Mucosa of rectum (tissue), 2 donors: ENCODE results near the gene SH3TC1.

Experiments used
- H3K27ac ChIP-seq, 2 donors: one replicate each; pipeline ENCODE4 v1.7.0; 2013; ENCODE audit warnings: inconsistent platforms in 2 of 2, low read depth in 2 of 2, low read length in 2 of 2
- H3K27me3 ChIP-seq, 2 donors: one replicate each; pipeline ENCODE4 v1.7.0; 2013; ENCODE audit warnings: low read length in 2 of 2; ENCODE audit not compliant: control insufficient read depth in 2 of 2, insufficient read depth in 2 of 2
- H3K36me3 ChIP-seq, 2 donors: one replicate each; pipeline ENCODE4 v1.7.0; 2013; ENCODE audit warnings: low read length in 2 of 2; ENCODE audit not compliant: control insufficient read depth in 2 of 2, insufficient read depth in 2 of 2
- H3K4me1 ChIP-seq, 2 donors: one replicate each; pipeline ENCODE4 v1.7.0; 2013; ENCODE audit warnings: low read length in 2 of 2, mild to moderate bottlenecking in 1 of 2; ENCODE audit not compliant: control insufficient read depth in 2 of 2, insufficient read depth in 2 of 2
- H3K4me3 ChIP-seq, 2 donors: one replicate each; pipeline ENCODE4 v1.7.0; 2013; ENCODE audit warnings: low read length in 2 of 2
- H3K9ac ChIP-seq, 2 donors: one replicate each; pipeline ENCODE4 v1.7.0; 2013; ENCODE audit warnings: low read length in 2 of 2, low read depth in 1 of 2, mild to moderate bottlenecking in 1 of 2
- H3K9me3 ChIP-seq, 2 donors: one replicate each; pipeline ENCODE4 v1.7.0; 2013; ENCODE audit warnings: low read length in 2 of 2; ENCODE audit not compliant: control insufficient read depth in 2 of 2
- donor health status: healthy.
- donor health status: Normal muscosa, but diverticular disease.

The SH3TC1 gene

DNA sequence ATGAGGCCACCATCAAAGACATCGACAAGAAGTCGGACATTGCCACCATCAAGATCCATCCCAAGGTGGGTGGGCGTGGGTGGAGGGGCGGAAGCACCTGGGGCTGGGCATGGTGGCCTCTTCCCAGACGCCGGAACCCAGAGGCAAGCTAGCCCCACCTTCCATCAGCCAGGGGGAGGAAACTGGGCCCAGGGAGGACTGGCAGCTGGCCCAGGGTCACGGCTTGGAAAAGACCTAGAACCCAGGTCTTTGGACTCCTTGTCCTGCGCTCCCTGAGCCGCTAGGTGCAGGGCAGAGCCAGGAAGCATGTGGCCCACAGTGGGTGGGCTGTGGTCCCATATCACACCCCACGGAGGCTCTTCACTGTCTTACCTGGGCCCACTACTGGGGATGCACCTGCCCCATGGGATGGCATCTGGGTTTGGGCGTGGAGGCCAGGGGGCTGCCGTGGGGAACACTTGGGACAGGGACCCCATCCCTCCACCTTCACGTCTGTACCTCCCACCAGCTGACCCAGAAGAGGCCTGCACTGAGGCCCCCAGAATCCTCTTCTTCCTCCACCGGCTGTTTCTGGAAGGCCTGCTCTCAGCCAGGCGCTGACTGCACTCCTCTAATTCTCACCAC is 87.7 kb downstream of the SH3TC1 start:
- H3K27ac ChIP-seq = no peak overlapping the region
- no peaks in the 10 kb centered on the region for H3K27me3 ChIP-seq
- no peak overlapping the region for H3K9ac ChIP-seq
- no peaks in the 10 kb centered on the region for H3K36me3 ChIP-seq
- no peaks in the 10 kb centered on the region for H3K9me3 ChIP-seq
- H3K4me3 ChIP-seq = no peak overlapping the region
- H3K4me1 ChIP-seq = no peaks in the 10 kb centered on the region

DNA sequence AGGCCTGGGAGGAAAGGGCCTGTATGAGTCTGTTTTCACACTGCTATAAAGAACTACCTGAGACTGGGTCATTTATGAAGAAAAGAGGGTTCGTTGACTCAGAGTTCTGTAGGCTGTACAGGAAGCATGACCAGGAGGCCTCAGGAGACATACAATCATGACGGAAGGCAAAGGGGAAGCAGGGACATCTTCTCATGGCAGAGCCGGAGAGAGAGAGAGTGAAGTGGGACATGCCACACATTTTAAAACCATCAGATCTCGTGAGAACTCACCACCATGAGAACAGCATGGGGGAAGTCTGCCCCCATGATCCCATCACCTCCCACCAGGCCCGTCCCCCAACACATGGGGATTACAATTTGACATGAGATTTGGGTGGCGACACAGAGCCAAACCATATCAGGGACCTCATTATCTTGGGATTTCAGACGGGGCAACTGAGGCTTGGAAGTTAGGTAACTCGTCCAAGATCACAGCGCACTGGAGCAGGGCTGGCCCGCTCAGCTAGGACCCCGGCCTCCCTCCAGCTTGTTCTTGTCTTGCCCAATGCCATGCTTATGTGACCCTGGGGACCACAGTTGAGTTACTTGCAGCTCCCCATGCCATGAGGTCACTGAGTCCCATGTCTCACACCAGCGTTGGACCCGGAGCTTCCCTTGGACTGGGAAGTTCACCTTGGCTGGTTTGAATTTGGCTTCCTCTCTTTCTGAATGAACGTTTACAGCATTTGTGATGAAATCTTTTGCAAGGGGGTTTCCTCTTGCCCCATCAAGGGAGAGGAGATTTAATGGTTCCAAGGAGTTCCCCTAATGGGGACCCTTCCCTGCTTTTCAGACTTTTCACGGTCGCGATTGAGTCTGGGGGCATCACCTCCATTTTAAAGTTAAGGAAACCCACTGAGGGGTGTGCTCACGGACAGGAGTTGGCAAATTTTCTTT is 88.5 kb downstream of the SH3TC1 start:
- no peaks in the 10 kb centered on the region for H3K9me3 ChIP-seq
- H3K4me1 ChIP-seq = no peaks in the 10 kb centered on the region
- no peaks in the 10 kb centered on the region for H3K27me3 ChIP-seq
- H3K9ac ChIP-seq = no peak overlapping the region
- H3K27ac ChIP-seq = no peak overlapping the region
- H3K4me3 ChIP-seq = no peak overlapping the region
- H3K36me3 ChIP-seq = no peaks in the 10 kb centered on the region

DNA sequence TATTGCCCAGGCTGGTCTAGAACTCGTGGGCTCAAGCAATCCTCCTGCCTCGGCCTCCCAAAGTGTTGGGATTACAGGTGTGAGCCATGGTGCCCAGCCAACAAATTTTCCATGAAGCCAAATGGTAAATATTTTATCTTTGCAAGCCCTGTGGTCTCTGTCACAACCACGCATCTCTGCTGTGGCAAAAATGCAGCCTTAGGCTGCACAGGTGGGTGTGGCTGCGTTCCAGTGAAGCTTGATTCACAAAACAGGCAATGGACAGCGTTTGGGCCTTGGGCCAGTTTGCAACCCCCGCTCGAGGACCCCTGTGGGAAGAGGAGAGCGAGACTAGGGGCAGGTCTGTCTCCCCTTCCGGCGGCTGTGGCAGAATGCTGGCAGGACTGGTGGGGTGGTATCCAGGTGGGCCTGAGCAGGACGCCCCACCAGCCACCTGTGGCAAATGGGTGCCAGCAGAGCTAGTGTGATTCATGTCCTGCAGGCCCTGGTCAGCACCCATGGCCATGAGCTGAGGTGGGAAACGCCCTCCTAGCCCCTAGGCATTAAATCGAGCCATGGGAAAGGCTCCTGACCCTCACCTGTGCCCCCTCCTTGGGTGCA is 90.2 kb downstream of the SH3TC1 start:
- H3K27me3 ChIP-seq = no peaks in the 10 kb centered on the region
- H3K36me3 ChIP-seq = no peaks in the 10 kb centered on the region
- H3K9ac ChIP-seq = no peak overlapping the region
- H3K4me1 ChIP-seq = no peaks in the 10 kb centered on the region
- no peak overlapping the region for H3K27ac ChIP-seq
- H3K9me3 ChIP-seq = no peaks in the 10 kb centered on the region
- H3K4me3 ChIP-seq = no peak overlapping the region

DNA sequence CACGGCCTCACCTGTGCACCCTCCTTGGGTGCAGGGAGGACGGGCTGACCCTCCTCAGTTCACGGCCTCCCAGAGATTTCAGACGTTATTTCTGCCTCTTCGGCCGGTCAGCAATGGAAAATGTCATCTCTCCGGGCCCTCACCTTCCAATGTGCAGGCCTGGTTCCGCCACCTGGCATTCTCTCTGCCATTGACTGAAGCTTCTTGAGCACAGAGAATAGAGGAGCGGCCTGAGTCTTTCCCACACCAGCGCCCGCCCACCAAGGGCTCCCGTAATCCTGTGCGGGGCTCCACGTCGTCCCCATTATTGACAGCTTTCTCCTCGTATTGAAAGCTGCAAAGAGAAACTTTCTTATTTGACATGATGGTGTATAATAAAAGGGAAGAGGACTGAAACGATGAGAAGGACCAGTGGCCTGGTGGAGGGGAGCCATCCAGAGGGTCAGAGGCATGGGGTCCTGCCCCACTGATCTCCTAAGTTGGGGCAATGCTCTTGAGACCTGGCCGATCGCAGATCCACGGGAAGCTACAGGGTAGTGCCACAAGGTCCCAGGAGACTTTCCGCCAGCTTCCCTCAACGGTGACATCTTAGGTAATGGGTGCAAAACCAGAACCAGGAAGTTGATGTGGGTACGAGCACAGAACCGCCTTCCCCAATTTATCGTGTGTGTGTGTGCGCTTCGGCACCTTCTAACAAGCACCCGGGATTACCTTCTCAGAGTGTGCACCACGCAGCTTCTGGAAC is 91.0 kb downstream of the SH3TC1 start:
- H3K4me3 ChIP-seq = no peak overlapping the region
- no peaks in the 10 kb centered on the region for H3K9me3 ChIP-seq
- no peaks in the 10 kb centered on the region for H3K4me1 ChIP-seq
- H3K36me3 ChIP-seq = no peaks in the 10 kb centered on the region
- no peak overlapping the region for H3K9ac ChIP-seq
- no peak overlapping the region for H3K27ac ChIP-seq
- H3K27me3 ChIP-seq = no peaks in the 10 kb centered on the region

- H3K4me1 ChIP-seq = no peaks in the 10 kb centered on the region
- no peaks in the 10 kb centered on the region for H3K36me3 ChIP-seq
- H3K27me3 ChIP-seq = no peaks in the 10 kb centered on the region
- H3K9me3 ChIP-seq = no peaks in the 10 kb centered on the region
- H3K9ac ChIP-seq = no peak overlapping the region
- no peak overlapping the region for H3K27ac ChIP-seq
- H3K4me3 ChIP-seq = no peak overlapping the region
Observed at GRCh38 chr4:8290701-8290970, 91.5 kb downstream of the SH3TC1 start.
